HG02840 (cell line): ENCODE results near the gene HOXB1.
"Not testable (repeated sequence)": the region's sequence is repeated elsewhere in the genome, so short reads cannot be mapped to it uniquely, and the experiment has no call there.

ENCODE experiments used
- ATAC-seq: cut with Tn5 transposase; IDR thresholded peaks from one replicate; pipeline ENCODE4 v1.9.1; 2021; ENCODE audit warnings: mild to moderate bottlenecking, moderate library complexity, moderate number of reproducible peaks; ENCODE audit not compliant: unreplicated experiment, low FRiP score

The HOXB1 gene

DNA sequence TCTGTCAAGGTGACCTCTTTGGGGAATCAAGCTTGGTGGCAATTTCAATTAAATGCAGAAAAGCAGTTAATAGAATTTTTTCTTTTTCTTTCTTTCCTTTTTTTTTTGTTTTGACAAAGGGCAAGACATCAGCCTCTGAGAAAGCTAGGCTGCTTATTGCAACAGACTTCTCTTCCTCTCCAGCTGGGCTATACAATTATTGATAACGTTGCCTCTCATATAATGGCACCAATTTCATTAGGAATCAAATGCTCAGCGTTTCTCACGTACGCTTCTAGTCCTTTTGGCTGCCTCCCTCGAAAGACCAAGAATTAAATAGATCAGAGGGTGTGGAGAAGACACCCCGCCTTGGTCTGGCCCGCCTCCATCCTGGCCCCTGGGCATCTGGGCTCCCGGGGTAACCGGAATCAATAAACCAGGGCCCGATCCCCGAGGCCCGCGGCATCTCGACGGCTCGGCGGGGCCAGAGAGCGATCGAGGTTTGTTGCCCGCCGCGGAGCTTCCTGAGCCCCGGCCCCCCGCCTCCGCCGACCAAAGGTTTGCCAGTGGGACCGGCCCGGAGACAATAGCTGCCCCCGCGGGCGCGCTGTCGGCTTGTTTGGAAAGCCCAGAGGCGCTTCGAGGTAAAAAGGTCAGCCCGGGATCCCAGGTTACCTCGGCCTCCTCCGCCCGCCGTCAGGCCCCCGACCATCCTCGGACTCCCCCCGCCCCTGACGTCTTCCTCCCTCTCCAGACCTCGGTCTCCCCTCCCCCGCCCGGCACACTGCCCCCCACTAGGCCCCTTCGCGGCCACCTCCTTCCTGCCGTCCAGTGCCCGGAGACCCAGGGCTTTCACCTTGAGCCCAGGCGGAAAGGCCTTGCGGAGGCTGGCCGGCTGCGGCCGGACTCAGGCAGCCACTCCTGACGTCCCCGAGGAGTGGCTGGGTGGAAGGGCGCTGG, 3.9 kb downstream of the HOXB1 start:
- ATAC-seq, result no peak

DNA sequence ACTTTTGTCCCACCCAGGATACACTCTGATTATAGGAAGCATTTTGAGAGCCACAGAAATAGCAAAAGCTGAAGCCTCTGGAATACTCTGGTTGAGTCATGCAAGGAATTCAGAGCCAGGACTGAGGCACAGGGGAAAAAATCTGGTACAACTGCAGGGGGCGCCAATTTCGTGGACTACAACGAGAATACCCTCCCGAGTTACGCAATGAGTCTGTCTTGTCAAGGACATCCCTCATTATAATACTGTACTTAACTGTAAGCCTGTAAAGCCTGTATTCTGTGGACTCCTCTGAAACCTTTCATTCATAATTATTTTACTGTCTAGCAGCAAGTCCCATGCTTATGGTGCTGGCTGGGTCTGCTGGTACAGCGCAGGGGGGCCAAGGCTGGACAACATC, 7.8 kb downstream of the HOXB1 start:
- ATAC-seq, result no peak

DNA sequence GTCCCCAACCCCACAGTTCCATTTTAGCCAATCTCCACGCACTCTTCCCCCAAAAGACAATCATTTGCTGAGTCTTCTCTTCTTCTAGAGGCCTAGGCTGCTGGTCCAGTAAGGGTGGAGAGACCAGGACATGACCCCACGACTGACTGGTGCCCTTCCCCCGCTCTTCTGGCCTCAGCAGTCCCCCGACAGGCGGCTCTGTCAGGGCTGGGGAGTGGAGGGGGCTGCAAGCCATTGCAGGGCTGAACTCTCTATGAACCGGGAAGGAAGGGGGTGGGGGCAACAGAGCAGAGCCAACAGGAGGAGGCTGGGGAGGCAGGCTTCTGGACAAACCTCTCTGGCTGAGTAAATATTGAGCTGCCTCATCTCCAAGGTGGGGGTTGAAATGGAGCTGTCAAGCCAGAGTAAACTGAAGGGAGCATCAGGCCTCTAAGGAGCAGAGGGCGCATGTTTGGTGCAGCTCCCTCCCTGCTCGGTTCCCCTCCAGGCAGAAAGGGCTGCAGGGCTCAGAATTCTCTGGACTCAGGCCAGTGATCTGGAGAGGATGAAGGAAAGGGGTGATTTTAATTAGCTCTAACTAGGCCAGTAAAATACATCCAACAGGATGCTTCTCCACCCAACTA, 8.7 kb downstream of the HOXB1 start:
- no peak for ATAC-seq

DNA sequence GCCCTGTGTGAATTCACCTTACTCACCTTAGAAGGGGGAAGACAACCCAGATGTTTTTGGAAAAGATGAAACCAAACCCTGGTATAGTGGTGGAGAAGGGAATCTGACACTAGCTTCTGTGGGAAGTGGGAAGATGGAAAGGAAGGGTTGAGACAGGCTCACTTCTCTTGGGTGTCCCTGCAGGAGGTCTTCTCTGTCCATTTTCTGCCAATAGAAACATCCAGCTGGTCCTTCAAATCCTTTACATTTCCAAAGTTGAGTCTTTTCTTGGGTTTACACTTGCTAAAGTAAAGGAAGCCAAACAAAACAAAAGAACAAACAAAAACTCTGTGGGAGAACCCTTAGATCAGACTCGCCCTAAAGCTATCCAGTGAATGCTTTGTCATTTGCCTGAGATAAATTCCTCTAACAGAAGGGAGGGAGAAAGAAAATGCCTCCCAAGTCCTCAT, 10.2 kb downstream of the HOXB1 start:
- no peak for ATAC-seq

DNA sequence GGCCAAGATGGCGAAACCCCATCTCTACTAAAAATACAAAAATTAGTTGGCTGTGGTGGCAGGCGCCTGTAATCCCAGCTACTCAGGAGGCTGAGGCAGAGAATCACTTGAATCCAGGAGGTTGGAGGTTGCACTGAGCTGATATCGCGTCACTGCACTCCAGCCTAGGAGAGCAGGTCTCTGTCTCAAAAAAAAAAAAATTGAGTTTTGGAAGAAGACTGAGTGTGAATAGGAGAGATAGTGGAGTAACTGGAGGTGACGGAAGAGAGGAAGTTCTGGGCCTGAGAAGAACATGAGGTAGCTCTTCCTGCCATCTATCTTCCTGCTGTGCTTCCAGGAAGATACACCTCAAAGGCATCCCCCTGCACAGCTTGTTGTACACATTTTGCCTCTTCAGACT, 11.4 kb downstream of the HOXB1 start:
- no peak for ATAC-seq

DNA sequence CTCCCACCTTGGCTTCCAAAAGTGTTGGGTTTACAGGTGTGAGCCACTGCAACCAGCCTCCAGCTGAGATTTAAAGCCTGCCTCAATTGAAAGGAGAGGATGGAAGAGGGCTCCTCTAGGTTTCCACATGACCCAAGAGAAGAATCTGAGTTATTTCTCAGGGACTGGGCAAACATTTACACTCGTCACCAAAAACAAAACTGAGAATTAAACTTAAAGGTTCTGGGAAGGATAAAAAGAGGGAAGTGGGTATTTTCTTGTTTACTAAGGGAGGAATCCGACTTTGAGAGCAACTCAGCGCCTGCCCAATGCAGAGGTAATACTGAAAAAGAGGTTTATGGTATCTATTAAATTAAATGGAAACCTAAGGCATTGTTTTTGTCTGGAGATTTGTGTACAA, 13.3 kb downstream of the HOXB1 start:
- ATAC-seq, result no peak

DNA sequence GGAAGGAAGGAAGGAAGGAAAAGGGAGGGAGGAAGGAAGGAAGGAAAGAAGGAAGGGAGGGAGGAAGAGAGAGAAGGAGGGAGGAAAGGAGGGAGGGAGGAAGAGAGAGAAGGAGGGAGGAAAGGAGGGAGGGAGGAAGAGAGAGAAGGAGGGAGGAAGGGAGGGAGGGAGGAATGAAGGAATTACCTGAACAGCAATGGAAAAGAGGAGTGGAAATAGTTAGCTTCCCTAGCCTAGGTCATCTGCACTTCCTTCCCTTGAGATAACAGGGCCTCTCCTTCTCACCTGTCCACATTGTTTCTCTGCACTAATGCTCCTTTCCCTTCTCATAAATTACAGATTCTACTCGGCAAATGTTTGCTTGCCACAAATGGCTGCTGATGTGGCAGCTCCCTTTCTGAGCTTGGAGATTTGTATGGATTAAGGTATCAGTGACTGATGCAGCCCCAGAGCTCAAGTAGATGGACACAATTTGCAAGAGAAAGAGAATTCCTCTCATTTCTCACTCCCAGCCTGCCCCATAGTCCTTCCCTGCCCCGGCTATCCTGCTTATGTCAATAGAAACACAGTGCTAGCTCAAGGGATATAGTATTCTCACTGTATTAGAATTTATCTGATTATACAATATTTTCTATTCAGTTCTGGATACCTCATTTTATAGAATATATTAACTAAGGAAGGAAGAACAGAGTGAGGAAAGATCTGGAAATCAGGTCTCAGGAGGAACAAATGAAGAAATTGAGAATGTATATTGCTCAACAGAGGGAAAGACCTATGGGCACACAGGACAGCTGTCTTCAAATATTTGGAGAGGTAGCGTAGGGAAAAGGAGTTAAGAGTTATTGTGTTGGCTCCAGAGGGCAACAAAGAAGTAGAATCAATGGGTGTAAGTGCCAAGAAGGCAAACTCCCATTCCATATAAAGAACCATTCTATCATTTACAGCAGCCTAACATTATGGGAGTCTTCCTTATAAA, 14.6 kb downstream of the HOXB1 start:
- ATAC-seq, result no peak

DNA sequence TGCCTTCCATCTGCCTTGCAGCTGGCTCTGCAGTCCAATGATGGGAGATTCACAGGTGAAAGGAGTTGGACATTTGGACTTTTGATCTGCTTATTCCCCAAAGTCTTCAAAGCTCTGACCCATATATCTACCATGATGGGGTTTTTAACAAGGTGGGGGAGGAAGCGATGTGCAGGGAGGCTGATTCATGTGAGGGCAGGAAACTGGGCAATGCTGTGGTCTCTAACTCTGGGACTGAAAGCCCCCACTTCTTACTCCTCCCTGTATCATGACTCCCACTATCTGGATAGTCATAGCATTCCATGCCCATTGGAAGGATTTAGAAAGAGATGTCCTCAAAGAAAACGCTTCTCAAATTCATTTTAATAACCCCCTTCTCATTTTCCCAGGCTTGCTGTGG, 16.3 kb downstream of the HOXB1 start:
- ATAC-seq, result no peak

DNA sequence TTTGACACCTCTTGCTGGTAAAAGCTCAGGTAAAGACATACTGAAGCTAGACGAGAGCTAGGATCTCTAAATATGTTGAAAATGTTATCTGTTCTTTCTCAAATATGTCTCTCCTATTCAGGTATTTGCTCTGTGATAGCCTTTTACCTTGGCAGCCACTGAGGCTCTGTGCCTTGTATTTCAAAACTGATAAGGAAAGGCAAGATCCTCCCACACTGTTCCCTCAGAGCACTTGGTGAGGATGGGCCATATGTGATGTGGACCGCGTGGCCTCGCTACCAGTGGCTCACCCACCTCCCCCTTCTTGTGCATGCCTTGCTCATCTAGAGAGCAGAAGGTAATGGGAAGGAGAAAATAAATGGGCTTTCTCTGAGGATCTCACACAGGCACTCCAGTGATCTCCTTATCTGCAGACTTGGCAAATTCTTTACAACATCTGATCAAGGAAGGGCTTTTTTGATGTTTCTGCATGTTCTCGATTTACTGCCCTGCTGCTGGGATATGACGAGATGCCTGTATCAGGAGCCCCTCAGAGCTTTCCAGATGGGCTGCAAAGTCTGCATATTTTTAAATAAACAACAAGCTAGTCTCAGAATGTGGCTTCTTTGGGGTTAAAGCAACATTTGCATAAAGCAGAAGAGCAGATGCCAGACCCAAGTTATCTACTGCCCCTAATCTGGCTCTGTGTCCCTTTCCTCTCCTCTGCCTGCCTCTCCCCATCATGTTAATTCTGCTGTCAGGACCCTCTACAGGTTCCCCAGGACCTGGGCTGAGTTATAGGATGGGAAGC, 16.9 kb downstream of the HOXB1 start:
- ATAC-seq, result no peak

DNA sequence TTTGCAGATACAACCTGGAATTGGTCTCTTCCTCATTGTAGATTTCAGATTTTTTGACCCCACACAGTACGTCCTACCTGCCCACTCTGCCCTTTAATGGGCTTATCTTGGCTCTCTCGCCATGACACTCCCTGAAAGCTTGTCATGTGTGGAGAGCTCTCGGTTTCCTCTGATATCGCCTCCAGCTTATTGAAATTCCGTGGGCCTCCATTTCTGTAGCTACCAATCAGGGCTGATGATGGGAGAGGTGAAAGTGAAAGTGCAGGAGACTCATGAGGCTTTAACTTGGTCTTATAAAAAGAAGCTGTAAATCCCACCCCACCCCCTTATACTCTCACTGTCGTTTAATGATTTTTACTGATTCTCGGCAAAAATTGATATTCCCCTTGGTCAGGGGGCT, 17.7 kb downstream of the HOXB1 start:
- ATAC-seq, result no peak

DNA sequence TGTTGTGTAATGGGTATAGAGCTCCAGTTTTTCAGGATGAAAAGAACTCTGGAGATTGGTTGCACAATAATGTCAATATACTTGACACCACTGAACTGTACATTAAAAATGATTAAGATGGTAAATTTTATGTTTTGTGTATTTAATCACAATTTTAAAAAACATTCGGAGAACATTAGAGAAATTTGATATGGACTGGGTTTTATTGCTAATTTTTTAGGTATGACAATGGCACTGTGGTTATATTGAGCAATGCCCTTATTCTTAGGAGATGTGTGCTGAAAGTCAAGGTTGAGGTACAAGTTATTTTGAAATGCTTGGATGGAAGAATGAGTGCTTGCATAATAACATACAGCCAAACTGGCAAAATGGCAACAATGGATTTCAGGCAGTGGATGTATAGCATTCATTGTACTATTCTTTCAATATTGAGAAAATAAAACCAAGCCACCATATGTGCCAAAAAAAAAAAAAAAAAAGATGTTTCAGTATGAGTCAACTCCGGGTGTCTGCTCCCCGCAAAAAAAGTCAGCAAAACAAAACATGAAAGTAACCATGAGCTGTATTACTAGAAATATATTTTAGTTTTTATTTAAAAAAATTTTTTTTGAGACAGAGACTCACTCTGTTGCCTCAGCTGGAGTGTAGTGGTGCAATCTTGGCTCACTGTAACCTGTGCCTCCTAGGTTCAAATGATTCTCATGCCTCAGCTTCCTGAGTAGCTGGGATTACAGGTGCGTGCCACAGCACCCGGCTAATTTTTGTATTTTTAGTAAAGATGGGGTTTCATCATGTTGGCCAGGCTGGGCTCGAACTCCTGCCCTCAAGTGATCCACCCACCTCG, 19.8 kb downstream of the HOXB1 start:
- ATAC-seq, result no peak

DNA sequence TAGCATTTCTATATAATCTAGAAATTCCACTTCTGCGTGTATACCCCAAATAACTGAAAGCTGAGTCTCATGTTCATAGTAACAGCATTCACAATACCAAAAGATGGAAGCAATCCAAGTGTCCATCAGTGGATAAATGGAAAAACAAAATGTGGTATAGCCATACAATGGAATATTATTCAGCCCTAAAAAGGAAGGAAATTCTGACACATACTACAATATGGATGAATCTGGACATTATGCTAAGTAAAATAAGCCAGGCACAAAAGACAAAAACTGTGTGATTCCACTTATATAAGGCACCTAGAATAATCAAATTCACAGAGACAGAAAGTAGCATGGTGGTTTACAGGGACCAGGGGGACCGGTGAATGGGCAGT, 20.4 kb downstream of the HOXB1 start:
- no peak for ATAC-seq

DNA sequence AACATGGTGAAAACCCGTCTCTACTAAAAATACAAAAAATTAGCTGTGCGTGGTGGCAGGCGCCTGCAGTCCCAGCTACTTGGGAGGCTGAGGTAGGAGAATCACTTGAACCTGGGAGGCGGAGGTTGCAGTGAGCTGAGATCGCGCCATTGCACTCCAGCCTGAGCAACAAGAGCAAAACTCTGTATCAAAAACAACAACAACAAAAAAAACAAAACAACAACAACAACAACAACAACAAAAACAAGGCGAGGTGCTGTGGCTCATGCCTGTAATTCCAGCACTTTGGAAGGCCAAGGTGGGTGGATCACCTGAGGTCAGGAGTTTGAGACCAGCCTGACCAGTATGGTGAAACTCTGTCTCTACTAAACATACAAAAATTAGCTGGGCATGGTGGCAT, 21.1 kb downstream of the HOXB1 start:
- not testable (repeated sequence) for ATAC-seq

DNA sequence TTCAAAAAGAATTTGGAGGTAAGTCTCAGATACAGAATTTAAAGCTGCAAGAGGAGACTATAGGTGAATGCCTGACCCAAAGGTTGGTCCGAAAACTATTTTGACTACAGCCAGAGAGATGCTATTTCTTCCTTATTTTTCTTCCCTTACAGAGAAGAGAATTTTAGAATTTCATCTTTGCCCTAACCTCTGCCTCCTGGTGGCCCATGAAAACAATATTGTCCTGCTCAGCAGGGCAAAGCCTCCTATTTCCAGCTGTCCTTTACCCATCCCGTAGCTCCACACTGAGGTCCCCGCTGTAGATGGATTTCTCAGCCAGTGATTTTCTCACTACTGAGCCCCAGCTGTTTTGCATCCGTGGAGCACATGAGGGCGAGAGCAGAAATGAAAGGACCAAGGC, 24.6 kb downstream of the HOXB1 start:
- ATAC-seq, result no peak

DNA sequence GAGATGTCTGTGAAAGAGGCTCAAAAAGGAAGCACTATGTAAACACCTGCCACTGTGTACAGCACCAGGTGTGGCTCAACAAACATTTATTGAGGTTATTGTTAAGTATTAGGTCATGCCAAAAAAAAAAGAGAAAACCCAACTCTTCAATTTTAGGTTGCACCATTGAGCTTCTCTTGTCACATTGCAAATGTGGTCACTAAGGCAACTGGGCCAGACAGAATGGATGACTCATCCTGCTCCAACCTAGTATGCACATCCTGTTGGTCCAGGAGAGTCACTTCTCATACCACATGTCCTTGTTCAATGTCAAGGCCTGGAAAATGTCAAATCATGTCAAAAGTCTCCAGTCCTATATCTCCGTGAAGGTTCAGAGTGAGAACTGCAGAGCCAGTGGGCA, 25.0 kb downstream of the HOXB1 start:
- ATAC-seq, result peak; percentile 76

DNA sequence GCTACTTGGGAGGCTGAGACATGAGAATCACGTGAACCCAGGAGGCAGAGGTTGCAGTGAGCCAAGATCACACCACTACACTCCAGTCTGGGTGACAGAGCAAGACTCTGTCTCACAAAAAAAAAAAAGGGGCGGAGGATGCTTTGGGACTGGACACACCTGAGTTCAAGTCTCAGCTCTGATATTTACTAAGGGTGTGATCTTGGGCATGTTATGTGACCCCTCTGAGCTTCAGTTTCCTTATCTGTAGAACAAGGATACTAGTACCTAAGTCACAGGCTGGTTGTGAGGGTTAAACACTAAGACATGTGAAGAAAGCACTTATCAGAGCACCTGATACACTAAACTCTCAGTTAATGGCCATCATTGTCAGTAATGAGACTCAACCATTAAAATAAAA, 25.9 kb downstream of the HOXB1 start:
- ATAC-seq, result no peak

DNA sequence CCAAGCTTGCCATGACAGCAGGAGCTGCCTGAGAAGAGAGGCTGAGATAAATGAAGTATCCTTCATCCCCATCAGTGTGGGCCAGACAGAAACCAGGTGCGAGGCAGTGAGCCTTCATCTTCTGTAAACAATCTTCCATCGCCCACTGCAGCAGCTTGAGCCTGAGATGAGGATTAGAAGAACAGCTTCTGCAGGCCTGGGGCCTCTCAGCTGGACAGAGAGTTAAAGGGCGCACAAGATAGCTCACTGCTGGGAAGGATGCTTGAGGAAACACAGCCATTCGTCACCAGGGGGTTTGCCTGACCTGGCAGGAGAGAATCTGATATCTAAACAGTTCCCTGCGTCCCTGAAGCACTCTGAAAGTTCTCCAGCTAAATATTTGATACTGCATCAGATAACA, 27.1 kb downstream of the HOXB1 start:
- no peak for ATAC-seq

DNA sequence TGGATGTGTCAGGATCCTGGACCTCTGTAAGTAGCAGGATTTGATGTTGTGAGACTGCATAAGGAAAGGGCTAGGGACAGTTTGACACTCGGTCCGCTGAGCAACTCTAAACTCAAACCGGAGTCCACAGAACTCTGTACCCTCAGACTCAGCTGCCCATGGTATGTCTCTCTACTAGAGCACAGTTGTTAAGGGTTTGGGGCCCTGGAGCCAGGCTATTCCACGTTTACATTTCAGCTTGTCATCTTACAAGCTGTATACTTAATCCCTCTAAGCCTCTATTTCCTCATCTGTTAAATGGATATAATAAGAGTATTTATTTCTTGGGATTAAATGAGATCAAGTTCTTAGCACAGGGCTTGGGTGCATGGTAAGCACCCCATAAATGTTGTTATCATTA, 27.9 kb downstream of the HOXB1 start:
- ATAC-seq, result no peak

DNA sequence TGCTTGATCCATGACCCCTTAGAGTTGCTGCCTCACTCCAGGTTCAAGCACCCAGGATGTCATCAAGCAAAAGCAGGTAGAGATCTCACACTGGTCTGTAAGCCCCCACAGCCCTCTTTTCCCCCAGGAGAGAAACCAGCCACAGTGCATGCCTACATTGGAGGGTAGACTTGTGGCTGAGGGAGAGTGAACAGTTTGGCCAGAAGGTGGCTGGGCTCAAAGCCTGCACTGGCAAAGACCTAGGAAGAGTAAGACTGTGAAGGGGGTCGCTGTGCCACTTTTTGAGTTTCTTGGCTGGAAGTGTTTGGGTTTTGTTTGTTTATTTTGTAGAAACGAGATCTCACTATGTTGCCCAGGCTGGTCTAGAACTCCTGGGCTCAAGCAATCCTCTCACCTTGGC, 28.5 kb downstream of the HOXB1 start:
- ATAC-seq, result no peak
